LNCaP clone FGC (cell line): ENCODE results near the gene PLA2G15.

Experiments used
- DNase-seq: peaks from one replicate; pipeline ENCODE4 v3.0.0-alpha.2; 2011; ENCODE audit warnings: low read depth
- H3K4me3 ChIP-seq: 2 replicates; pipeline ENCODE4 v1.5.1; 2011; ENCODE audit warnings: mild to moderate bottlenecking, low read depth, low read length, control low read depth
- CTCF ChIP-seq: IDR thresholded peaks from 2 replicates; pipeline ENCODE4 v1.5.1; 2012; ENCODE audit warnings: mild to moderate bottlenecking; ENCODE audit not compliant: control insufficient read depth, insufficient read depth; ENCODE audit errors: extremely low read depth

PLA2G15 gene

GRCh38 chr16:68250951-68251350 is 5.8 kb downstream of the PLA2G15 start:
- DNase-seq = no peak
- H3K4me3 ChIP-seq = no peak overlapping the region
- no peak for TF ChIP-seq CTCF

- no peak for TF ChIP-seq CTCF
- no peak for DNase-seq
Measured at GRCh38 chr16:68251832-68252231, 6.7 kb downstream of the PLA2G15 start.

GRCh38 chr16:68252383-68252782 is 7.2 kb downstream of the PLA2G15 start:
- TF ChIP-seq CTCF = no peak
- H3K4me3 ChIP-seq = no peak overlapping the region
- no peak for DNase-seq

More at GRCh38 chr16:68251832-68252231, 6.7 kb downstream of the PLA2G15 start:
- H3K4me3 ChIP-seq = no peak overlapping the region

GRCh38 chr16:68253721-68254120 is 8.5 kb downstream of the PLA2G15 start:
- no peak overlapping the region for H3K4me3 ChIP-seq
- DNase-seq = no peak
- no peak for TF ChIP-seq CTCF

GRCh38 chr16:68255712-68256111 is 10.5 kb downstream of the PLA2G15 start:
- TF ChIP-seq CTCF = no peak
- no peak for DNase-seq
- no peak overlapping the region for H3K4me3 ChIP-seq

GRCh38 chr16:68257251-68257905 is 12.2 kb downstream of the PLA2G15 start:
- TF ChIP-seq CTCF = no peak
- no peak for DNase-seq
- no peak overlapping the region for H3K4me3 ChIP-seq
